ENCODE measurements around the gene TCEA2.
A peak's percentile ranks its signal among the peaks of the same experiment; 100 is the strongest.
"Not testable (repeated sequence)": the region's sequence is repeated elsewhere in the genome, so short reads cannot be mapped to it uniquely, and the experiment has no call there.

TCEA2 gene

GRCh38 chr20:64080013-64080812 is 17.2 kb downstream of the TCEA2 start, which contains the start of gene OPRL1:
Gene OPRL1, plus strand, starts transcription at chr20:64080082. Its CDS starts 12,639 bp downstream, at chr20:64092721.
- no peak for DNase-seq

GRCh38 chr20:64080813-64081623 is 18.0 kb downstream of the TCEA2 start:
- DNase-seq, result no peak

- DNase-seq, result no peak
Measured at GRCh38 chr20:64081624-64081964, 18.6 kb downstream of the TCEA2 start.

GRCh38 chr20:64082126-64082731 is 19.2 kb downstream of the TCEA2 start:
- no peak for DNase-seq

- DNase-seq, result no peak
Measured at GRCh38 chr20:64082820-64083377, 19.9 kb downstream of the TCEA2 start.

GRCh38 chr20:64083378-64083803 is 20.4 kb downstream of the TCEA2 start:
- peak; percentile 74 for DNase-seq

GRCh38 chr20:64083804-64084684 is 21.0 kb downstream of the TCEA2 start, which contains the start of gene LKAAEAR1:
Gene LKAAEAR1, minus strand, starts transcription at chr20:64084398. Its CDS starts 179 bp downstream, at chr20:64084219.
- no peak for DNase-seq

- DNase-seq, result peak; percentile 66
Measured at GRCh38 chr20:64084685-64085152, 21.7 kb downstream of the TCEA2 start.

GRCh38 chr20:64086801-64087200 is 23.8 kb downstream of the TCEA2 start:
- no peak for DNase-seq

- DNase-seq, result not testable (repeated sequence)
Measured at GRCh38 chr20:64087226-64087825, 24.3 kb downstream of the TCEA2 start.

- not testable (repeated sequence) for DNase-seq
Measured at GRCh38 chr20:64088586-64088985, 25.6 kb downstream of the TCEA2 start.

GRCh38 chr20:64090165-64090564 is 27.2 kb downstream of the TCEA2 start:
- peak; percentile 39 for DNase-seq

- DNase-seq, result no peak
Measured at GRCh38 chr20:64091340-64091739, 28.3 kb downstream of the TCEA2 start.

GRCh38 chr20:64091770-64092169 is 28.8 kb downstream of the TCEA2 start:
- DNase-seq, result no peak

- no peak for DNase-seq
Measured at GRCh38 chr20:64092258-64093012, 29.4 kb downstream of the TCEA2 start.

GRCh38 chr20:64093013-64093503 is 30.1 kb downstream of the TCEA2 start:
- DNase-seq, result no peak

GRCh38 chr20:64095455-64095854 is 32.5 kb downstream of the TCEA2 start:
- DNase-seq, result no peak

GRCh38 chr20:64095927-64096326 is 32.9 kb downstream of the TCEA2 start:
- DNase-seq, result no peak

- no peak for DNase-seq
Measured at GRCh38 chr20:64096535-64096934, 33.5 kb downstream of the TCEA2 start.

GRCh38 chr20:64098471-64099013 is 35.5 kb downstream of the TCEA2 start:
- DNase-seq, result no peak

Data from DMS79 treated with DMSO at 0.1 percent for 48 hours (cell line).